K562 treated with DMSO at 1 percent for 48 hours (cell line): ENCODE results near the gene OR4S1. TPM values are rescaled to one million over a fixed set of nuclear protein-coding genes. Genes with fewer than 3 reads are reported as not detected.

ENCODE experiments used
- total RNA-seq: library from RNA; unstranded; fragments of 300-600 nt; gene quantifications from 2 replicates; pipeline ENCODE4 v1.2.3, GENCODE V29; 2022; ENCODE audit warnings: low replicate concordance; ENCODE audit errors: extremely low read depth

The OR4S1 gene
- not detected in 2 replicates for total RNA-seq

GRCh38 chr11:48305923-48306322, at the start of gene OR4S1:
Gene OR4S1 (plus strand): TSS chr11:48306223. CDS start chr11:48306223, 0 bp downstream.

GRCh38 chr11:48263423-48263911, 42.6 kb upstream of the OR4S1 start, which contains the start of gene OR4X1:
Gene OR4X1 (plus strand): TSS chr11:48263861. CDS start chr11:48263861, 0 bp downstream.

GRCh38 chr11:48324620-48325019, 18.6 kb downstream of the OR4S1 start, which contains the start of gene OR4C3:
Gene OR4C3 (plus strand): TSS chr11:48324920. CDS start chr11:48325022, 102 bp downstream.

Other genes with a start within 250 kb of the OR4S1 start
- not detected in 2 replicates for gene OR4B1, start 89.4 kb upstream of the OR4S1 start, total RNA-seq
- gene OR4X2, start 61.1 kb upstream of the OR4S1 start, total RNA-seq: not detected in 2 replicates
- not detected in 2 replicates for gene OR4X1, start 42.4 kb upstream of the OR4S1 start, total RNA-seq
- gene OR4C3, start 18.7 kb downstream of the OR4S1 start, total RNA-seq: not detected in 2 replicates
- gene OR4C5, start 60.2 kb downstream of the OR4S1 start, total RNA-seq: not detected in 2 replicates
- not detected in 2 replicates for gene OR4A47, start 182.6 kb downstream of the OR4S1 start, total RNA-seq